NCI-H2081 (cell line): ENCODE measurements around the gene SMARCC2.
"Not testable (repeated sequence)": the region's sequence is repeated elsewhere in the genome, so short reads cannot be mapped to it uniquely, and the experiment has no call there.

Source experiments
- DNase-seq, 2 experiments: peaks; one replicate each; lab custom pipeline; 2025; lab: John Stamatoyannopoulos, UW

Gene SMARCC2

DNA sequence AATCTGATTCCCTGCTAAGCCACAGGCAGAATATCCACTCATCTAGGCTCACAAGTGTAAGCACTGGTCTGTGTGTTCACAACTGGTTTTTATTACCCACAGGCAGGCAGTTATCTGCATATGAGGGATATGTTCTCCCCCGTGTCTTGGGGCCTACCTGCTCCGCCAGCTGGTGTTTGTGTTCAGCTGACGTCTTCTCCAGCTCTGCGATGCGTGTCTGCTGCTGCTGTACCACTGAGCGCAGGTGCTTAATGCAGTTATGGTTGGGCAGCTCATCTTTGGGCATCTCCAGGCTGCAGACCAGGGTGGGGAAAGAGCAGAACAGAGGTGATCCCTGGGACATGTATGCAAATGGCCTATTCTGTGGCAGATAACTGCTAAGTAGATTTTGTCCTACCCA lies 18.7 kb upstream of the SMARCC2 start:
- no peak for DNase-seq

DNA sequence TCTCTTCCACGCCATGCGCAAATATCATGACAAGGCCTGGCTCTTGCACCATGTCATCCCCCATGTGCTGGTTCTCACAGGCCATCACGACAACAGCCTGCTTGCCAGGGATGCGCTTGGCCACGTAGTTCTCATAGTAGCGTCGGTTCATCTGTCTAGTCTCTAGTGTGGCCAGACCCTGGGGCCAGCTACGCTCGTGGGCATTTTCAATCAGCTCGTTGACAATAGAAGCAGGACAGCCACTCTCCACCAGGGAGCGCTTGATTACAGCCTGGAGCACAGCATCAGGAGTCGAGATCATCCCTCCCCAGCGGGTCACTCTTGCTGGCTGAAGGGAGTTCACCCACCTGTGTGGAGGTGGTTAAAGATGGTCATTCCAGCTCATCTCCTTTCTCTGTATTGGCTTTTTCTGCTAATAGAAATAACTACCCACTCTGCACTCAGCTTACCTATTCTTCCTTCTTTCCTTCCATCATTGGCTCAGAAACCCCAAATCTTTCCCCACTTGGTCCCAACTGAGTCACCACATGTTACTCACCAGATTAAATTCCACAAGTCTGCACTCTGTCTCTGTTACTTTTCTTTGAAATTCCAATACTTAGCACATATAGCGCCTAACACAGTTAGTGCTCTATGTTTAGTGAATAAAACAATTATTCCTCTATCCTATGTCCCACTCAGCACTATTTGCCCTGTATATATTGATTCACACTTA lies 17.3 kb upstream of the SMARCC2 start:
- peak; percentile 6 to 8 for DNase-seq

DNA sequence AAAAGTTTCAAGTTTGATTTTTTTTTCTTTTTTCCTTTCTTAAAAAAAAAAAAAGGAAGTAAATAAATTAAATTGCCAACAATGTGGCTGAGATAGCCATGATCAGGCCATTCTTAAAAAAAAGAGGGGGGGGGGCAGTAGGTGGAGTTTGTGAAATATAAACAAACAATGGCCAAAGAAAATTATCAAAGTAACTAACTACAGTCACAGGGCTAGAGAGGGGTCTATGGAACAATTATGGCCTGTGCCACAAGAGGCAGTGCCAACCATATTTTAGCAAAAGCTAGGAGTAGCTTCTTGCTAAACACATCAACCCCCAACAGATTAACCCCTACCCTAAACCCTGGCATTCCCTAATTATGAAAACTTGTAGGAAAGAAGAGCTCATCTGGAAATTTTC lies 16.2 kb upstream of the SMARCC2 start:
- DNase-seq: no peak

DNA sequence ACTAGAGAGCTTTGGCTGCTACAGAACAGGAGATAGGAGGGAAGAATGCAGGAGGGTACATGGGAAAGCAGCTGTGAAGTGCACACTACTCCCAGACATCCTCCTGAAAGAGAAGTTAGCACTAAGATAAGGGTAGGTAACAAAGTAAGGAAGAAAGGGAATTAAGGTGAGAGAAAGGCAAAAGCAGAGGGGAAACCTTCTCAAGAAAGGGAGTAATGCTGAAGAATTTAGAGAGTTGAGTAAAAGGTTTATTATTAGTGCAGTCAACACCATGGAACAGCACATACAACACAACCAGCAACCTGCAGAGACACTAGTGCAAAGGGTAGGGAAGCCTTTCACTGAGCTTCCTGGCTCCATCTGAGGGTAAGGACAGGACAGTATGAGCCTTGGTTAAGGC lies 15.0 kb upstream of the SMARCC2 start:
- DNase-seq: no peak

DNA sequence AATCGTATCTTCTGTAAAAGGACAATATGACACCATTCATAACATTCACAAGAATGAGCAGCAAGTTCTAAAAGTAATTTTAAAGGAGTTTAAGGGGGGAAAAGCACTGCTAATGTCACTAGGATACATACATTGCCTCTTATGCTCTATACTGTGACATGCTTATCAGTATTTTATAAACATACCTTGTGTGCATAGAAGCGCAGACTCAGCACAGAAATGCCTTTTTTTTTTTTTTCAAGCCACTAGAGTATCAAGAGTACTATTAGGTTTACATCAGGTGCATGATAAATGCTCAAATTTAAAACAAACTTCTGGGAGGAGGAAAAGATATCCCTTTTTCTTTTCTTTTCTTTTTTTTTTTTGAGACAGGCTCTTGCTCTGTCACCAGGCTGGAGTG lies 13.6 kb upstream of the SMARCC2 start:
- DNase-seq: no peak

DNA sequence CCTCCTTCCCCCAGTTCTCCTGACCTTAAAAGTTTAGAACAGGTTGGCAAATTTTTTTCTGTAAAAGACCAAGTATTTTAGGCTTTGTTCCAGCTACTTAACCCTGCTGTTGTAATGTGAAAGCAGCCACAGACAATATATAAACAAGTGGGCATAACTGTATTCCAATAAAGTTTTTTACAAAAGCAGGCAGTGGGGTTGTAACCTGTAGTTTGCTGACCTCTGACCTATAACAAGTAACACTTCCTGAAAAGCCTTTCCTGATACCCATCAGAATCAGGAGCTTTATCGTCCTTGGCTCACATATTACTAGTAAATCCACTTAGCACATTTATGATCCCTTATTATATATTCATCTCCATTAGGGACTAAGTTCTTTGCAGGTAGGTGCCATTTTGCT lies 13.1 kb upstream of the SMARCC2 start:
- no peak for DNase-seq

DNA sequence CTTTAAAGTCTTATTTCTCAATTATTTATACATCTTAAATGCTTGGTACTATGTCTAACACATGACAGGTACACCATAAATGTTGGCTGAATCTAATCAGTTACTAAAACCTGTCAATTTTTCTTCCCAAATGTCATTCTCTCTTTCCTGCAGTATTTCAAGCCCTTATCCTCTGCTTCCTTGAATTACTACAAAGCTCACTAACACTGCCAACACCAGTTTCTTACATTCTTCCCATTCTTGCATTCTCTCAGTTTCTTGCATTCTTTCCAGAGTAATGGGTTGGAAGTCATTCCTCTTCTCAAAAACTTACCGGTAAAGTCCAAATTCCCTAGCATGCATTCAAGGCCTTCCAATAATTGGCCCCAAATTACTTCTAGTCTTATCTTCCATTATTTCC lies 9.6 kb upstream of the SMARCC2 start:
- DNase-seq: no peak

DNA sequence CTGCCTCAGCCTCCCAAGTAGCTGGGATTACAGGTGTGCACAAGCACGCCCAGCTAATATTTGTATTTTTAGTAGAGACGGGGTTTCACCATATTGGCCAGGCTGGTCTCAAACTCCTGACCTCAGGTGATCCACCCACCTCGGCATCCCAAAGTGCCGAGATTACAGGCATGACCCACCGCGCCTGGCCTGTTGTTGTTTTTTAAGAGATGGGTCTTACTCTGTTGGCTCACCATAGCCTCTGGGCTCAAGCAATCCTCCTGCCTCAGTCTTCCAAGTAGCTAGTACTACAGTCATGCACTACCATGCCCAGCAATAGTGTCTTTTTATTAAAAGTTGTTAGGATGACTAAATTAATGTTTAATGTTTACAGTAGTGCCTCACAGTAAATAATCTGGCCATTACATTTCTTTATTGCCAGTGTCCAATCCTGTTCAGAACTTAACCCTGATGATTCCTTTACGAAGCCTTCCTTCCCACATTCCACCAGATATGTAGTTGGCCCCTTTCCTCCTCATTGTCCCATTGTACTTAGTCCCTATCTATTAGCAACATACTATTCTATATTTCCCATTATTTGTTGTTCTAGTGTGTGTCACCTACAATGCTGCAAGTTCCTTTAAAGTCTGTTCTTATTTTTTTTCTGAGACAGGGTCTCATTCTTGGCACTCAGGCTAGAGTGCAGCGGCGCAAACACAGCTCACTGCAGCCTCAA lies 8.8 kb upstream of the SMARCC2 start:
- DNase-seq: no peak

DNA sequence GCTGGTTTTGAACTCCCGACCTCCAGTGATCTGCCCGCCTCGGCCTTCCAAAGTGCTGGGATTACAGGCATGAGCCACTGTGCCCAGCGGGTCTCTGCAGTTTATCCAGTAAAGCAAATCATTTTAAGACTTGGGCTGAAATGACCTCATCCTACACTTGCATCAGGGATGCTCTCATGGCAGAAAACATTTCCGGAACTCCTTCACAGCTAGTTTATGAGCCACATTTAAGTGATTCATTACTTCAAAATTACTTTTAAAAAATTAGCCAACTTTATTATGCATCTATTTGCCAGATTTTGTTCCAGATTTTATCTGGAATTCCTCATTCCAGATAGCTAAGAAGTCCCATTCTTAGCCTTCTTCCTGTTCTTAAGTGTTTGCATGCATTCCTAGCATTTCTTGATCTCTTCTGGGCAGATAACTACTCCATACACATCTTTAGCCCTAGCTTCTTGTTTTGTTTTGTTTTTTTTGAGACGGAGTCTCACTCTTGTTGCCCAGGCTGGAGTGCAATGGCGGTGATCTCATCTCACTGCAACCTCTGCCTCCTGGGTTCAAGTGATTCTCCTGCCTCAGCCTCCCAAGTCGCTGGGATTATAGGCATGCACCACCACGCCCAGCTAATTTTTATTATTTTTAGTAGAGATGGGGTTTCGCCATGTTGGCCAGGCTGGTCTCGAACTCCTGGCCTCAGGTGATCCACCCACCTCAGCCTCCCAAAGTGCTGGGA lies 7.7 kb upstream of the SMARCC2 start:
- not testable (repeated sequence) for DNase-seq

DNA sequence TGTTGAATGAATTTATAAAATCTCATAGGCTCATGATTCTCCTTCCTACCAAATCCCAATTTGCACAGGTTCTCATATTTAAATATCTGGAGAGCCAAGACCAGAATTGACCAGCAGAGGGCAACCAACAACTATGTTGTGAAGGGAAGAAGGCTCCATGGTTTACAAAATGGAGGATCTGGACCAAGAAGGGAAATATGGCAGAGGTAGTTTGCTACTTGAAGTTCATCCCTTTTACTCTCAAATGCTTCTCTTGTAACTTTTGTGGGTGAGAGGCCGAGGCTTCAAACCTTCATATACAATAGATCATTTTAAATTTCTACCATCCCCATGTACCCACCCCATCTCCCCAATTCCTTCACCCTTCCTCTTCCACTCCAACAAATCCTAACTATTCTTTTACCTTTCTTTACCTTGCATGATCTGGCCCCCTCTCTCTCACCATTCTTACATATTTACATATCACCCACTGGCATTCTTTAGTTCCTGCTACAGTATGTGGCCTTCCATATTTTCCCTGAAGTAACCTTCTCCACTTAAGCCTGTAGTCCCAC lies 3.8 kb upstream of the SMARCC2 start:
- DNase-seq: peak; percentile 86 to 92

DNA sequence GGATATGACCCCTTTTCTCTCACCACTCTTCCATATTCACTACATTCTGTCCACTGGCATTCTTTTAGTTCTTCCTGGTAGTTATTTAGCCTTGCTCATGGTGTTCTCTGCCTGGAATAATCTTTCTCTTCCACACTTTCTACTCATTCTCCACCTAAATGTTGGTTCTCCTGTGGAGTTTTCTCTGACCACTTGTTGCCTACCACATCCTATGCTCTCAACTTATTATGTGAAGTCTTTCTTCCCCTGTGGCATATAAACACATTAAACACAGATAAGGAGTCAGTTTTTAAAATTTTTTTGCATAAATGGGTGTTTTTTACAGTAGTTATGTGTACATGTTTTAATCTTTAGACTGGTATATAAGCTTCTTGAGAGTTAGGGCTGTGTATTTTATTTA lies 3.3 kb upstream of the SMARCC2 start:
- DNase-seq: no peak

DNA sequence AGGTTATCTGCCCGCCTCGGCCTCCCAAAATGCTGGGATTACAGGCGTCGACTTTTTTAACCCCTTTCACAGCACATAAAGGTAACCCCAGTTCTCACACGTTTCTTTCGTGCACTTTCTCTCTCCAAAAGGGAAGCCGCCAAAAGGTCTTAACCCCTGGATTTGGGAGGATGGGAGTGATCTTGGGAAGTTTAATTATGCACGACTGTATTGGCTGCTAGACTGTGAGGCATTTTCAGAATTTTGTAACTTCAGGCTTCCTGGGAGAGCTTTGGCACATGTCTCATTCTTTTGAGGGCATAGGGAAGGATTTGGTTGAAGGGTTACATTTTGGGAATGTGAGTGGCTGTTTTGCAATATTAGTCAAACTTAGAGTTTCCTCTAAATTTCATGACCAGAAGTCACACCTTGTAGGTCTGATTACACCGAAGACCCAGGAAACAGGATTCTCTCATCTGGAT lies 1.4 kb upstream of the SMARCC2 start:
- DNase-seq: no peak

DNA sequence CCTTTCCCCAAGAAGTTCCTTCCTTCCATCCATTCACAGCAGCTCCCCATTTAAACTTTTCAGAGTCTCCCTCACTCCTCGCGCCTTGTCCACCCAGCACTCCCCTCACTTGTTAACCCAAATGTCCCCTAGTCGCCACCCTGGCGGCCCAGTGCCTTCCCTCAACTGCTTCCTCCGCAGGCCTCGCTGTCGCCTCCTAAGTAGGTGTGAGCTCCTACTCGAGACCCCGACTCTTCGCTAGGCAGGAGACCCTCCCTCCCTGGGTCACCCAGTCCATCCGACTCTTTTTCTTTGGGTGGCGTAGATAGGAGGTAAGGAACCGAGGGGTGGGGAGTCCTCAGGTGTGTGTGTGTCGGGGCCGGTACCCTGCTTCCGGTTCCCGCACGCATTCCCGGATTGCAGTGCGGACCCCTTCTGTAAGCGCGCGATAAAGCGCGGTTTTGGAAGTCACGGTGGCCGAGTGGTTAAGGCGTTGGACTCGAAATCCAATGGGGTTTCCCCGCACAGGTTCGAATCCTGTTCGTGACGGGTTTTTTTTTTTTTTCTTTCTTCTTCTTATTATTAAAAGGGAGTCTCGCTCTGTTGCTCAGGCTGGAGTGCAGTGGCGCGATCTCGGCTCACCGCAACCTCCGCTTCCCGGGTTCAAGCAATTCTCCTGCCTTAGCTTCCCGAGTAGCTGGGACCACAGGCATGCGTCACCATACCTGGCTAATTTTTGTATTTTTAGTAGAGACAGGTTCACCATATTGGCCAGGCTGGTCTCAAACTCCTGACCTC lies 823 bp upstream of the SMARCC2 start:
- peak; percentile 89 to 91 for DNase-seq

DNA sequence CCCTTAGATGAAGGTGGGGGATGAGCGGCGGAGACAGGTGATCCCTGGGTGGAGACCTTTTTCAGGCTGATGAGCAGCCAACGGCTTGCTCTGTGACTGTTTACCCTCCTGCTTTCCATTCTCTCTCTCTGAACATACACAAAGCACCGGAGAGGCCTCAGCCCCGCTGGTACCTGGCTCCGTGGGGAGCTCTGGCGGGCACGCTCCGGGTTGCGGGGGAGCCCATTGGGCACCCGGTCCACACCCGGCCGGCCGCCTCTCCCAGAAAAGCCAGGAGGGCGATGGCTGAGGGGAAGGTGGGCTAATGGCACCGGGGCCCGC lies 545 bp downstream of the SMARCC2 start:
- peak in 1 of 2 experiments; percentile 29 for DNase-seq

DNA sequence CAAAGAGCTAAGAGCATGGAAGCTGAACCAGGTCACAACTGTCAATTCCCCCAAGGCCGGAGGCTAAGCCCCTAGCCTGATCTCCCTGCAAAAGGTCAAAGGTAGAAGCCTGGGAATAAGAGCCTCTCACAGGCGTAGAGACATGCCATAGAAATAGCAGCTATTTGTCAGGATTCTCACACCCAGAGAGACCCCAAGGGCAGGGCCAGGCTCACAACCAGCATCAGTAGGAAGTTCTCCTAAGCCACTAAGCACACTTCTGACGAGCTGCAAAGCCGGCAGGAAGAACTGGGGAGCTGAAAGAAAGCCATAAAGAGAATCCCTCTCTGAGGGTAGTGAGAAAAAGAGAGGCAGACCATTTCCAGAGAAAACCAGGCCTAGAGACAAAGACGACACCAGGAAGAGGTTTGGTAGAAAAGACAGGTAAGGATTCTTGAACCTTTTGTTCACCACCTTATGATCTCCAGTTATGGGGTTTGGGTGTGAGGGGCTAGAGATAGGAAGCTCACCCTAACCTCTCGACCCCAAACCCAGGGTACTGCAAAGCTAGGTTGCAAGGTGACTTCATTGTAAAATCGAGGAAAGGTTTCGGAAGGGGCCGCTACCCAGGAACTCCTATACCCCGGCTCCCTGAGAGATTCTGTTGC lies 1.0 kb downstream of the SMARCC2 start:
- no peak for DNase-seq

DNA sequence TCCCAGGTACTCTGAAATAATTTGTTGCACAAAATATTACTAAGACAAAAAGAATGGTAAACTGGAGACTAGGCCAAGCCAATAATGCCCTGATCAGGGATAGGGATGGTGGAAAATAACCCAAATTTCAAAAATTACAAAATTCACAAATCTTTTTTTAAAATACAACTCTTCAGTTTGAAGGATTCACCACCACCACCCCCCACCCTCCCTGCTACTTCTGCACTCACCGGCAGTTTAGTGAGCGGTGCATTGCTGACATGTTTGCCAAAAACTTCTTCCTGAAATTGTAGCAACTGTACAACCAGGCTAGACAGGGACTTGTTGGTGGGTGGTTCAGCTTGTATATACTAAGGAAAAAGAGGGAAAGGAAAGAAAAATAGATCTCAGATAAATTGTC lies 2.3 kb downstream of the SMARCC2 start:
- no peak for DNase-seq

DNA sequence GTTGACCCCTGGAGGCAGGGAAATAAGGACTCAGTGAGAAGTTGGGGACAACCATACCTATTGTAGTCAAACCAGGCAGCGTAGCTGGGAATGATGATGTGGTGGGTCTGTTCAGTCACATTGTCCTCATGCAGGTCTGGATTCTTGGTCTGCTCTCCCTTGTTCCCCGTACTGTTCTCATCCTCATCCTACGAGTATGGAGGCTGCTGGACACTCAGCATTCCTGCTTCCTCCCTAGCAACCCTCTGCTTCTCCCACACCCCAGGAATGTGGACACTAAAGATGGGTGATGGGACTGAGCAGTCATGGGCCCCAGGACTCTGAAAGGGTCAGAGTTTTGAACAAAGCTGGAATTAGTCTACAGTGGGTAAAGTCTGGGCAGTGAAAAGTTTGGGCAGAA lies 10.9 kb downstream of the SMARCC2 start:
- DNase-seq: no peak

DNA sequence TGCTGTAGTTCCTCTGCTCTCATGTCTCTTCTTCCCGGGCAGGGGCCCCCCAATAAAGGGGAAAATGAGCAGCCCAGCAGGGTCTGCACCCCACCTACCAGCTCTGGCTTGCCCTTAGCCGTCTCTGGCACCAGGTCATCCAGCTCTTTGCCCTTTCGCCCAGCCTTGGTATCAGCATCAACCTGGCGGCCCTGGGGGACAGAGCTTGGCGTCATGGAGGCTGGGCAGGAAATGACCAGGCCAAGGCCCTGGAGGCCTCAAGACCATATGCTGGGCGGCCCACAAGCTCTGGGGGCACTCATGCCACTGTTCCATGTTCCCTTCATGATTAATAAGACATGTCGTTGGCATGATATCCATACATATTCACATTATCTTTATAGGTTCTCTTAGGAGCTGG lies 16.4 kb downstream of the SMARCC2 start:
- DNase-seq: no peak

DNA sequence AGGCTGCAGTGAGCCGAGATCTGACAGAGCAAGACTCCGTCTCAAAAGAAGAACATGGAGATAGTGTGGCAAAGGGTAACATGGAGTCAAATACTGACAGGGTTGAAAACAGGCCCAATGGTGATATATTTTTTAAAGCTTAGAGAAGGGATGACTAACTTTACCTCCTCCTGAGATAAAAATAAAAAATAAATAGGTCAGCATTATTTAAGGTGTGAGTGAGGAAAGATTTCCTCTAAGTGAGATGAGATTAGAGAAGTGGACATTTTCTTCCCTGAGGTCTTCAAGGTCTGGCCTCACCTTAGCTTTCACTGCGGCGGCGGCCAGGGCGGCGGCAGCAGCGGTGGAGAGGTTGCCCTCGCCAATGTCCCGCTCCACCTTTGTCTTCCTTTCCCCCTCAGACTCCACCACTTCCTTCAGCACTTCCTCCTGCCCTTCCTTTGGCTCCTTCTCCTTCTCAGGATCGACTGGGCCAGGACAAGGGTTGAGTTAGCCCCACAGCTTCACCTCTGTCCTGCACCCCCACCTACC lies 20.0 kb downstream of the SMARCC2 start:
- no peak for DNase-seq

DNA sequence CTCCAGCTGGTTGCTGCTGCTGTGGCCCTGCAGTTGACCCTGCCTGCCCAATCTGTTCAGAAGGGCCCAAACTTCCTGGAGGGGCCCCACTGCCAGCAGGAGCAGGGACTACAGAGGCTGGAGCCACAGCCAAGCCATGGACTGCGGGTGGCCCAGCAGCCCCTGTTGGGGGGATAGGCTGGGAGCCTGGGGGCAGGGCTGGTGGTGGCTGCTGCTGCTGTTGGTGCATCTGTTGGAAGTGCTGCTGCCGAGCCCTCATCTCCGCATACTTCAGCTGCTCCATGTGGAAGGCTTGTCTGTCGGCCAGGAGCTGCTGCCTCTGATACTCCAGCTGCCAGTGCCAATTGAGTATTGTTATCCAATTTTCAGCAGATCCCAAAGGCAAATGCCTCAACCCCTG lies 23.9 kb downstream of the SMARCC2 start:
- no peak for DNase-seq

DNA sequence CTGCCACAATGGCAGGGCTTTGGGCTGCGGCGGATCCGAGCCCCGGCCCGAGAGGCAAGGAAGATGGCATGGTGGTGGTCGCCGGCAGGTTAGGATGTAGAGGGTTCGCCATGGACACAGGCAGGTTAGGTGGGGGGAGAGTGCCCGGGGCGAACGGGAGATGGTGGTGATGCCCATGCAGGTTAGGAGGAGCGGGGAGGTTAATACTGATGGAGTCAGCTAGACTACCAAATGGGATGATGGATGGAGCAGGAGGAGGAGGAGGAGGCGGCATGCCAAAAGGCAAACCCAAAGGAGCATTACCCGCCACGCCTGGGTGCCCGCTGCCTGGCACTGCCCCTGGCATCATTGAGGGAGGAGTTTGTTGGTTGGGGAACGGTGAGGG lies 24.9 kb downstream of the SMARCC2 start:
- no peak for DNase-seq
